ENCODE results near the gene TMED10. TPM values are rescaled to one million over a fixed set of nuclear protein-coding genes. Genes with fewer than 3 reads are reported as not detected.
"Not testable (repeated sequence)": the region's sequence is repeated elsewhere in the genome, so short reads cannot be mapped to it uniquely, and the experiment has no call there.

The TMED10 gene
- total RNA-seq, 1 experiment from 2014 or later: 709 TPM

DNA sequence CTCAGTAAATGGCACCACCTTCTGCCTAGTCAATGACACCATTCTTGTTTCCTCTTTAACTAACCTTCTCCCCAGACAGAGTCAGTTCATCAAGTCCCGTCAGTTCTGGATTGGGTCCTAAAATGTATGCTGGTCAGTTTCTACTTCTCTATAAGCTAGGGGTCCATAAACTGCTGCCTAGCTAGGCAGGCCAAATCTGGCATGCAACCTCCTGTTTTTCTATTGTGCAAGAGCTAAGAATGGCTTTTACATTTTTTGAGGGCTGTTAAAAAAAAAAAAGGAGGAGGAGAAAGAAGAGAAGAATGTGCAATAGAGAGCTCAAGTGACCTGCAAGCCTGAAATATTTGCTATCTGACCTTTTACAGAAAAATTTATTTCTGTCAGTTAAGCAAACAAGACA is 6.4 kb upstream of the TMED10 start:
- CTCF ChIA-PET: interaction anchor here (0.5 to 1.5 kb wide), 5 partner anchors 23 to 468 kb away, joined by 3 to 8 read pairs (median 3); no protein-coding TSS in a partner anchor
- no peaks in the 10 kb centered on the region for H3K9me2 ChIP-seq (ENCODE audit: insufficient read depth)
- peak overlapping the region; percentile 63 for H3K27ac ChIP-seq
- no peaks in the 10 kb centered on the region for H3K9me3 ChIP-seq (ENCODE audit: insufficient read depth, low read depth)
- peak; percentile 53 to 94 for DNase-seq
- TF ChIP-seq EZH2 (IDR thresholded peaks at IDR 0.05; ENCODE audit: low read depth): no peak
- TF ChIP-seq, protein P1, sequence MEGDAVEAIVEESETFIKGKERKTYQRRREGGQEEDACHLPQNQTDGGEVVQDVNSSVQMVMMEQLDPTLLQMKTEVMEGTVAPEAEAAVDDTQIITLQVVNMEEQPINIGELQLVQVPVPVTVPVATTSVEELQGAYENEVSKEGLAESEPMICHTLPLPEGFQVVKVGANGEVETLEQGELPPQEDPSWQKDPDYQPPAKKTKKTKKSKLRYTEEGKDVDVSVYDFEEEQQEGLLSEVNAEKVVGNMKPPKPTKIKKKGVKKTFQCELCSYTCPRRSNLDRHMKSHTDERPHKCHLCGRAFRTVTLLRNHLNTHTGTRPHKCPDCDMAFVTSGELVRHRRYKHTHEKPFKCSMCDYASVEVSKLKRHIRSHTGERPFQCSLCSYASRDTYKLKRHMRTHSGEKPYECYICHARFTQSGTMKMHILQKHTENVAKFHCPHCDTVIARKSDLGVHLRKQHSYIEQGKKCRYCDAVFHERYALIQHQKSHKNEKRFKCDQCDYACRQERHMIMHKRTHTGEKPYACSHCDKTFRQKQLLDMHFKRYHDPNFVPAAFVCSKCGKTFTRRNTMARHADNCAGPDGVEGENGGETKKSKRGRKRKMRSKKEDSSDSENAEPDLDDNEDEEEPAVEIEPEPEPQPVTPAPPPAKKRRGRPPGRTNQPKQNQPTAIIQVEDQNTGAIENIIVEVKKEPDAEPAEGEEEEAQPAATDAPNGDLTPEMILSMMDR (conservative IDR thresholded peaks at IDR 0.05): no peak
- H3K4me3 ChIP-seq: no peak overlapping the region
- peak overlapping the region; percentile 59 for H3K4me2 ChIP-seq
- peaks cover 26% of the 10 kb centered on the region for H3F3A ChIP-seq (ENCODE audit: insufficient read depth, low read depth)
- no TSS peak for BruUV-seq (replicated peaks)
- H3K79me2 ChIP-seq (ENCODE audit: low read depth): no peaks in the 10 kb centered on the region
- H4K20me1 ChIP-seq (ENCODE audit: insufficient read depth): no peaks in the 10 kb centered on the region
- H2AFZ ChIP-seq: no peak overlapping the region
- H3K4me1 ChIP-seq (replicated peaks; ENCODE audit: insufficient read depth): peaks cover 38% of the 10 kb centered on the region
- H3K36me3 ChIP-seq (ENCODE audit: low read depth): no peaks in the 10 kb centered on the region
- no peaks in the 10 kb centered on the region for H3K27me3 ChIP-seq (ENCODE audit: insufficient read depth, low read depth)
- intact Hi-C loops (cut with micrococcal nuclease; ENCODE audit: unreplicated experiment): loop anchor here (1.0 kb wide), 2 partner anchors 21 to 47 kb away; no protein-coding TSS in a partner anchor
- POLR2A ChIA-PET (ENCODE audit: unreplicated experiment): interaction anchor here (0.6 to 1.4 kb wide), 18 partner anchors 20 to 1602 kb away, joined by 3 to 19 read pairs (median 6); partner anchors contain the start of gene IFT43

DNA sequence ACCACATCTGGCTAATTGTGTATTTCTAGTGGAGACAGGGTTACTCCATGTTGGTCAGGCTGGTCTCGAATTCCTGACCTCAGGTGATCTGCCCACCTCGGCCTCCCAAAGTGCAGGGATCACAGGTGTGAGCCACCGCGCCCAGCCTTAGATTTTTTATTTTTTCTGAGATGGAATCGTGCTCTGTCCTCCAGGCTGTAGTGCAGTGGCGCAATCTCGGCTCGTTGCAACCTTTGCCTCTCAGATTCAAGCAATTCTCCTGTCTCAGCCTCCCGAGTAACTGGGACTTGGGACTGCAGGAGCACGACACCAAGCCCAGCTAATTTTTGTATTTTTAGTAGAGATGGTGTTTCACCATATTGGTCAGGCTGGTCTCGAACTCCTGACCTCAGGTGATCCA is 5.8 kb upstream of the TMED10 start:
- H3K4me3 ChIP-seq; DNase-seq; H3K36me3 ChIP-seq (ENCODE audit: low read depth); H2AFZ ChIP-seq; H3K79me2 ChIP-seq (ENCODE audit: low read depth); H3K9me3 ChIP-seq (ENCODE audit: insufficient read depth, low read depth); H3K27me3 ChIP-seq (ENCODE audit: insufficient read depth, low read depth); H3K9me2 ChIP-seq (ENCODE audit: insufficient read depth); H4K20me1 ChIP-seq (ENCODE audit: insufficient read depth); H3K27ac ChIP-seq; intact Hi-C loops (cut with micrococcal nuclease; ENCODE audit: unreplicated experiment); BruUV-seq (replicated peaks): not testable (repeated sequence)
- POLR2A ChIA-PET (ENCODE audit: unreplicated experiment): interaction anchor here (0.6 kb wide), 1 partner anchor 117 kb away, joined by 5 read pairs; no protein-coding TSS in a partner anchor
- Histone ChIP-seq H3K4me2 (peak overlapping the region; percentile 59; the same call in 1 of the 2 replicates), H3K4me1 (replicated peaks; ENCODE audit: insufficient read depth) (peaks cover 42% of the 10 kb centered on the region), H3F3A (ENCODE audit: insufficient read depth, low read depth) (peaks cover 26% of the 10 kb centered on the region)
- CTCF ChIA-PET: interaction anchor here (0.6 to 1.5 kb wide), 4 partner anchors 23 to 56 kb away, joined by 3 to 17 read pairs (median 6); no protein-coding TSS in a partner anchor

DNA sequence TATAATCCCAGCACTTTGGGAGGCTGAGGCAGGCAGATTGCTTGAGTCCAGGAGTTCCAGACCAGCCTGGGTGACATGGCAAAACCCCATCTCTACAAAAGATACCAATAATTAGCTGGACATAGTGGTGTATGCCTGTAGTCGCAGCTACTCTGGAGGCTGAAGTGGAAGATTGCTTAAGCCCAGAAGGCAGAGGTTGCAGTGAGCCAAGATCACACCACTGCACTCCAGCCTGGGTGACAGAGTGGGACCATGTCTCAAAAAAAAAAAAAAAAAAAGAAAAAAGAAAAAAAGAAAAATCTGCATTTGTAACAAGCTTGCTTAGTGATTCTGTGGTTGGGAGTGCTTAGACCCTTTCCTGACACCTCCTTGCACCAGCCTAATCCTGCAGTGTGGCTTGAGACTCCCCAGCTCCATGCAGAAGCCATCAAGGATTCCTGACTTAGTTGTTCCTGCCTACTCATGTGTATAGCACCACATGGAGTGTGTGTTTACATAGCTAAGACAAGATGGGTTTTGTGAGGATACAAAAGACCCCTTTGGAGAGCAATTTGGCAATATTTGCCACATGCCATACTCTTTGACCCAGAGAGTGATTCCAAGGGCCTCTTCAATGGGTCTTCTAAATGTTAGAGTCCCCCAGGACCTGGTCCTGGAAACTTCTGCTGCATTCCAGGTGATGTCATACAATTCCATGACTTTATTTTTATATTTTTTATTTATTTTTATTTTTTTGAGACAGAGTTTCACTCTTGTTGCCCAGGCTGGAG is 5.1 kb upstream of the TMED10 start:
- no TSS peak for BruUV-seq (replicated peaks)
- TF ChIP-seq, protein P1 (conservative IDR thresholded peaks at IDR 0.05): no peak
- no peak for TF ChIP-seq EZH2 (IDR thresholded peaks at IDR 0.05; ENCODE audit: low read depth)
- Histone ChIP-seq H3K27me3 (ENCODE audit: insufficient read depth, low read depth) (no peaks in the 10 kb centered on the region), H3K9me3 (ENCODE audit: insufficient read depth, low read depth) (no peaks in the 10 kb centered on the region), H3K4me1 (replicated peaks; ENCODE audit: insufficient read depth) (peaks cover 45% of the 10 kb centered on the region), H3K4me3 (no peak overlapping the region), H3K27ac (no peak overlapping the region), H4K20me1 (ENCODE audit: insufficient read depth) (no peaks in the 10 kb centered on the region), H3K36me3 (ENCODE audit: low read depth) (no peaks in the 10 kb centered on the region), H3K79me2 (ENCODE audit: low read depth) (no peaks in the 10 kb centered on the region), H3K9me2 (ENCODE audit: insufficient read depth) (no peaks in the 10 kb centered on the region), H3K4me2 (no peak overlapping the region), H2AFZ (no peak overlapping the region), H3F3A (ENCODE audit: insufficient read depth, low read depth) (peaks cover 26% of the 10 kb centered on the region)
- ChIA-PET POLR2A (ENCODE audit: unreplicated experiment) (interaction anchor here (0.6 to 1.0 kb wide), 2 partner anchors 74 to 113 kb away, joined by 3 to 8 read pairs; no protein-coding TSS in a partner anchor), CTCF (interaction anchor here (0.6 to 1.5 kb wide), 8 partner anchors 8 to 106 kb away, joined by 3 to 17 read pairs (median 5); no protein-coding TSS in a partner anchor)
- intact Hi-C loops (cut with micrococcal nuclease; ENCODE audit: unreplicated experiment): no loop called here
- DNase-seq: no peak

Data from PC-9 (cell line).